HEK293 (cell line): ENCODE measurements around the gene ATRAID.

Experiments
- CTCF ChIA-PET: fragments of 350-600 bp; formaldehyde crosslinking; extraction: SDS; loops from one replicate; lab custom pipeline; 2021; ENCODE audit warnings: antibody characterized with exemption; lab: Yijun Ruan, JAX
- POLR2A ChIA-PET: fragments of 300-600 bp; formaldehyde crosslinking; extraction: SDS; loops from one replicate; lab custom pipeline; 2020; ENCODE audit warnings: antibody characterized with exemption, inconsistent platforms; lab: Yijun Ruan, JAX
- H3K27ac ChIP-seq: fragments of 200-500 bp; sonication (Bioruptor generic); 2 replicates; pipeline ENCODE4 v1.5.1; 2014; ENCODE audit warnings: low read depth, low read length, control low read depth, inconsistent platforms; ENCODE audit errors: extremely low read depth
- H3K36me3 ChIP-seq, 2 experiments: fragments of 200-500 bp in 1 of 2; sonication (Bioruptor generic) in 1 of 2; 1 replicate in 1 of 2; 2 replicates in 1 of 2; pipeline ENCODE4 v1.5.1; 2014 to 2017; ENCODE audit warnings: inconsistent platforms in 2 of 2, low read length in 2 of 2; ENCODE audit not compliant: control insufficient read depth in 2 of 2, insufficient read depth in 1 of 2
- H3K4me1 ChIP-seq: fragments of 200-500 bp; sonication (Bioruptor generic); 2 replicates; pipeline ENCODE4 v1.5.1; 2014; ENCODE audit warnings: mild to moderate bottlenecking, low read length, inconsistent platforms; ENCODE audit not compliant: control insufficient read depth, insufficient read depth
- H3K4me3 ChIP-seq: 2 replicates; pipeline ENCODE4 v1.5.1; 2011; ENCODE audit warnings: low read depth, mild to moderate bottlenecking, control low read depth, low read length, moderate library complexity
- H3K9me3 ChIP-seq: fragments of 200-500 bp; sonication (Bioruptor generic); 2 replicates; pipeline ENCODE4 v1.5.1; 2014; ENCODE audit warnings: low read depth, low read length, inconsistent platforms; ENCODE audit not compliant: control insufficient read depth, insufficient read depth
- CTCF ChIP-seq: fragments of 450-650 bp; formaldehyde crosslinking; IDR thresholded peaks from 2 replicates; pipeline ENCODE4 v1.5.1; 2016; ENCODE audit warnings: missing biosample characterization, missing genetic modification characterization
- GLIS1 ChIP-seq: fragments of 450-650 bp; formaldehyde crosslinking; IDR thresholded peaks from 2 replicates; pipeline ENCODE4 v1.5.1; 2016; ENCODE audit warnings: missing biosample characterization, missing genetic modification characterization
- KLF1 ChIP-seq: fragments of 450-650 bp; formaldehyde crosslinking; IDR thresholded peaks from 2 replicates; pipeline ENCODE4 v1.5.1; 2016; ENCODE audit warnings: missing biosample characterization, missing genetic modification characterization
- KLF9 ChIP-seq: fragments of 450-650 bp; formaldehyde crosslinking; IDR thresholded peaks from 2 replicates; pipeline ENCODE4 v1.5.1; 2016; ENCODE audit warnings: missing biosample characterization, missing genetic modification characterization, low read depth
- PRDM6 ChIP-seq: fragments of 450-650 bp; formaldehyde crosslinking; IDR thresholded peaks from 2 replicates; pipeline ENCODE4 v1.5.1; 2017; ENCODE audit warnings: missing biosample characterization, missing genetic modification characterization
- RBAK ChIP-seq: fragments of 450-650 bp; formaldehyde crosslinking; IDR thresholded peaks from 2 replicates; pipeline ENCODE4 v1.5.1; 2016; ENCODE audit warnings: missing biosample characterization, missing genetic modification characterization
- SP2 ChIP-seq: fragments of 450-650 bp; formaldehyde crosslinking; IDR thresholded peaks from 2 replicates; pipeline ENCODE4 v1.5.1; 2016; ENCODE audit warnings: missing biosample characterization, missing genetic modification characterization
- YY1 ChIP-seq: fragments of 450-650 bp; formaldehyde crosslinking; IDR thresholded peaks from 2 replicates; pipeline ENCODE4 v1.5.1; 2018; ENCODE audit warnings: missing biosample characterization, missing genetic modification characterization
- ZBTB10 ChIP-seq: fragments of 450-650 bp; formaldehyde crosslinking; IDR thresholded peaks from 2 replicates; pipeline ENCODE4 v1.5.1; 2016; ENCODE audit warnings: missing biosample characterization, missing genetic modification characterization
- ZBTB6 ChIP-seq: fragments of 450-650 bp; formaldehyde crosslinking; IDR thresholded peaks from 2 replicates; pipeline ENCODE4 v1.5.1; 2017; ENCODE audit warnings: missing biosample characterization, missing genetic modification characterization
- ZEB2 ChIP-seq: fragments of 450-650 bp; formaldehyde crosslinking; IDR thresholded peaks from 2 replicates; pipeline ENCODE4 v1.5.1; 2016; ENCODE audit warnings: missing biosample characterization, missing genetic modification characterization
- ZFHX2 ChIP-seq: fragments of 450-650 bp; formaldehyde crosslinking; conservative IDR thresholded peaks from 2 replicates; pipeline ENCODE4 v1.5.1; 2016; ENCODE audit warnings: missing biosample characterization, missing genetic modification characterization
- ZNF112 ChIP-seq: fragments of 450-650 bp; formaldehyde crosslinking; IDR thresholded peaks from 2 replicates; pipeline ENCODE4 v1.5.0; 2017; ENCODE audit warnings: missing biosample characterization, missing genetic modification characterization
- ZNF214 ChIP-seq: fragments of 450-650 bp; formaldehyde crosslinking; IDR thresholded peaks from 2 replicates; pipeline ENCODE4 v1.5.1; 2017; ENCODE audit warnings: missing biosample characterization, mild to moderate bottlenecking, missing genetic modification characterization, borderline replicate concordance
- ZNF239 ChIP-seq: fragments of 450-650 bp; formaldehyde crosslinking; IDR thresholded peaks from 2 replicates; pipeline ENCODE4 v1.5.1; 2016; ENCODE audit warnings: missing biosample characterization, missing genetic modification characterization
- ZNF335 ChIP-seq: fragments of 450-650 bp; formaldehyde crosslinking; conservative IDR thresholded peaks from 2 replicates; pipeline ENCODE4 v1.5.1; 2016; ENCODE audit warnings: missing biosample characterization, missing genetic modification characterization
- ZNF391 ChIP-seq: fragments of 450-650 bp; formaldehyde crosslinking; IDR thresholded peaks from 2 replicates; pipeline ENCODE4 v1.5.1; 2016; ENCODE audit warnings: low read depth, missing biosample characterization, missing genetic modification characterization, borderline replicate concordance
- ZNF521 ChIP-seq: fragments of 450-650 bp; formaldehyde crosslinking; IDR thresholded peaks from 2 replicates; pipeline ENCODE4 v1.5.1; 2017; ENCODE audit warnings: missing biosample characterization, mild to moderate bottlenecking, missing genetic modification characterization
- TF ChIP-seq, protein P1 (sequence below): sonication (generic); formaldehyde crosslinking; IDR thresholded peaks from 2 replicates; pipeline ENCODE4 v1.8.1; 2022; ENCODE audit warnings: mild to moderate bottlenecking, moderate library complexity, missing genetic modification reagents
- TF ChIP-seq, protein P2 (sequence below): fragments of 450-650 bp; formaldehyde crosslinking; IDR thresholded peaks from 2 replicates; pipeline ENCODE4 v1.5.1; 2016; ENCODE audit warnings: missing biosample characterization, missing genetic modification characterization
- TF ChIP-seq, protein P3 (sequence below): fragments of 450-650 bp; formaldehyde crosslinking; IDR thresholded peaks from 2 replicates; pipeline ENCODE4 v1.5.1; 2016; ENCODE audit warnings: missing biosample characterization, missing genetic modification characterization
- TF ChIP-seq, protein P4 (sequence below): fragments of 450-650 bp; formaldehyde crosslinking; optimal IDR thresholded peaks from 2 replicates; pipeline ENCODE3; 2016; ENCODE audit warnings: missing biosample characterization, mild to moderate bottlenecking, missing genetic modification characterization

Gene ATRAID

GRCh38 chr2:27262379-27263286 lies 50.8 kb downstream of the ATRAID start, which contains the start of gene SLC30A3:
TSS of gene SLC30A3 (minus strand) at chr2:27263047. CDS start at chr2:27262906, 141 bp downstream.
- POLR2A ChIA-PET, result interaction anchor here (0.8 kb wide), 2 partner anchors 31 kb away, joined by 3 to 4 read pairs; no protein-coding TSS in a partner anchor
- CTCF ChIA-PET, result interaction anchor here (0.7 to 6.2 kb wide), 6 partner anchors 12 to 148 kb away, joined by 3 to 96 read pairs (median 4); partner anchors contain the start of gene TRIM54
- peak within 1 kb of the TSS; percentile 50 for H3K4me3 ChIP-seq
- TF ChIP-seq, protein P1, sequence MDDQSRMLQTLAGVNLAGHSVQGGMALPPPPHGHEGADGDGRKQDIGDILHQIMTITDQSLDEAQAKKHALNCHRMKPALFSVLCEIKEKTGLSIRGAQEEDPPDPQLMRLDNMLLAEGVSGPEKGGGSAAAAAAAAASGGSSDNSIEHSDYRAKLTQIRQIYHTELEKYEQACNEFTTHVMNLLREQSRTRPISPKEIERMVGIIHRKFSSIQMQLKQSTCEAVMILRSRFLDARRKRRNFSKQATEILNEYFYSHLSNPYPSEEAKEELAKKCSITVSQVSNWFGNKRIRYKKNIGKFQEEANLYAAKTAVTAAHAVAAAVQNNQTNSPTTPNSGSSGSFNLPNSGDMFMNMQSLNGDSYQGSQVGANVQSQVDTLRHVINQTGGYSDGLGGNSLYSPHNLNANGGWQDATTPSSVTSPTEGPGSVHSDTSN (CRISPR knock-in tag), result 0 out of 2 replicates have a peak, but pooled peaks have one; percentile 18
- peak; percentile 9; the same call in 1 of the 2 replicates for TF ChIP-seq GLIS1 (tag by site-specific recombination)
- 0 out of 2 replicates have a peak, but pooled peaks have one; percentile 17 for TF ChIP-seq YY1
- TF ChIP-seq ZNF391 (tag by site-specific recombination), result no peak
- TF ChIP-seq, protein P2, sequence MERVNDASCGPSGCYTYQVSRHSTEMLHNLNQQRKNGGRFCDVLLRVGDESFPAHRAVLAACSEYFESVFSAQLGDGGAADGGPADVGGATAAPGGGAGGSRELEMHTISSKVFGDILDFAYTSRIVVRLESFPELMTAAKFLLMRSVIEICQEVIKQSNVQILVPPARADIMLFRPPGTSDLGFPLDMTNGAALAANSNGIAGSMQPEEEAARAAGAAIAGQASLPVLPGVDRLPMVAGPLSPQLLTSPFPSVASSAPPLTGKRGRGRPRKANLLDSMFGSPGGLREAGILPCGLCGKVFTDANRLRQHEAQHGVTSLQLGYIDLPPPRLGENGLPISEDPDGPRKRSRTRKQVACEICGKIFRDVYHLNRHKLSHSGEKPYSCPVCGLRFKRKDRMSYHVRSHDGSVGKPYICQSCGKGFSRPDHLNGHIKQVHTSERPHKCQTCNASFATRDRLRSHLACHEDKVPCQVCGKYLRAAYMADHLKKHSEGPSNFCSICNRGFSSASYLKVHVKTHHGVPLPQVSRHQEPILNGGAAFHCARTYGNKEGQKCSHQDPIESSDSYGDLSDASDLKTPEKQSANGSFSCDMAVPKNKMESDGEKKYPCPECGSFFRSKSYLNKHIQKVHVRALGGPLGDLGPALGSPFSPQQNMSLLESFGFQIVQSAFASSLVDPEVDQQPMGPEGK (tag by site-specific recombination), result peak; percentile 80
- TF ChIP-seq ZNF335, result 0 out of 2 replicates have a peak, but pooled peaks have one; percentile 50
- TF ChIP-seq ZBTB10, result 0 out of 2 replicates have a peak, but pooled peaks have one; percentile 35
- TF ChIP-seq ZBTB6 (tag by site-specific recombination), result 0 out of 2 replicates have a peak, but pooled peaks have one; percentile 19
- TF ChIP-seq KLF1 (tag by site-specific recombination), result peak; percentile 11; the same call in 1 of the 2 replicates
- no peak for TF ChIP-seq ZNF112 (tag by site-specific recombination)
- TF ChIP-seq ZNF239 (tag by site-specific recombination), result no peak
- no peak for TF ChIP-seq ZFHX2 (tag by site-specific recombination)
- TF ChIP-seq CTCF (tag by site-specific recombination), result peak; percentile 86
- TF ChIP-seq, protein P3, sequence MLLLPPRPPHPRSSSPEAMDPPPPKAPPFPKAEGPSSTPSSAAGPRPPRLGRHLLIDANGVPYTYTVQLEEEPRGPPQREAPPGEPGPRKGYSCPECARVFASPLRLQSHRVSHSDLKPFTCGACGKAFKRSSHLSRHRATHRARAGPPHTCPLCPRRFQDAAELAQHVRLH, result no peak
- peak; percentile 76 for TF ChIP-seq SP2
- peak; percentile 51; the same call in 1 of the 2 replicates for TF ChIP-seq KLF9
- TF ChIP-seq, protein P4, sequence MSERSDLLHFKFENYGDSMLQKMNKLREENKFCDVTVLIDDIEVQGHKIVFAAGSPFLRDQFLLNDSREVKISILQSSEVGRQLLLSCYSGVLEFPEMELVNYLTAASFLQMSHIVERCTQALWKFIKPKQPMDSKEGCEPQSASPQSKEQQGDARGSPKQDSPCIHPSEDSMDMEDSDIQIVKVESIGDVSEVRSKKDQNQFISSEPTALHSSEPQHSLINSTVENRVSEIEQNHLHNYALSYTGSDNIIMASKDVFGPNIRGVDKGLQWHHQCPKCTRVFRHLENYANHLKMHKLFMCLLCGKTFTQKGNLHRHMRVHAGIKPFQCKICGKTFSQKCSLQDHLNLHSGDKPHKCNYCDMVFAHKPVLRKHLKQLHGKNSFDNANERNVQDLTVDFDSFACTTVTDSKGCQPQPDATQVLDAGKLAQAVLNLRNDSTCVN, result peak; percentile 76
- TF ChIP-seq PRDM6 (tag by site-specific recombination), result no peak
- peak; percentile 58; the same call in 1 of the 2 replicates for TF ChIP-seq ZEB2 (tag by site-specific recombination)
- TF ChIP-seq ZNF521 (tag by site-specific recombination), result no peak
- TF ChIP-seq ZNF214 (tag by site-specific recombination), result no peak
- TF ChIP-seq RBAK (tag by site-specific recombination), result no peak

More at GRCh38 chr2:27262379-27263286, 50.8 kb downstream of the ATRAID start, which contains the start of gene SLC30A3:
- Histone ChIP-seq H3K36me3 (peaks cover 0 to 5% of the 10 kb centered on the region in 2 experiments; a peak in 1 of 3 replicates), H3K27ac (peak within 1 kb of the TSS; percentile 60; the same call in 1 of the 2 replicates), H3K9me3 (no peaks in the 10 kb centered on the region), H3K4me1 (peaks cover 9% of the 10 kb centered on the region)
